Activated CD8-positive, alpha-beta T cell treated with anti-CD3 and anti-CD28 coated beads for 36 hours (primary cell): ENCODE data around the gene VSTM2L. TPM values are rescaled to one million over a fixed set of nuclear protein-coding genes. Genes with fewer than 3 reads are reported as not detected.

Experiments
- ATAC-seq: fragments of 200-7000 bp; cut with Tn5 transposase; one replicate; pipeline ENCODE4 v1.10.0; 2021; ENCODE audit warnings: mild to moderate bottlenecking, moderate library complexity
- CTCF ChIA-PET: fragments of 350-600 bp; sonication (Branson Sonifier 250); formaldehyde crosslinking; loops from one replicate; lab custom pipeline; 2021; ENCODE audit warnings: antibody characterized with exemption; lab: Charles Lee
- POLR2A ChIA-PET: fragments of 350-600 bp; sonication (Branson Sonifier 250); formaldehyde crosslinking; loops from one replicate; lab custom pipeline; 2021; ENCODE audit warnings: antibody characterized with exemption; lab: Charles Lee
- DNase-seq: peaks from one replicate; pipeline ENCODE4 v3.0.0-alpha.2; 2020
- H3K27ac Mint-ChIP-seq: one replicate; pipeline ENCODE4 v1.8.0; 2021; ENCODE audit warnings: mild to moderate bottlenecking, mixed read lengths
- H3K27me3 Mint-ChIP-seq: one replicate; pipeline ENCODE4 v1.8.0; 2021; ENCODE audit warnings: mixed read lengths
- H3K36me3 Mint-ChIP-seq: one replicate; pipeline ENCODE4 v1.8.0; 2021; ENCODE audit warnings: low read depth, mixed read lengths
- H3K4me1 Mint-ChIP-seq: one replicate; pipeline ENCODE4 v1.8.0; 2021; ENCODE audit warnings: low read depth, mixed read lengths
- H3K4me3 Mint-ChIP-seq: one replicate; pipeline ENCODE4 v1.8.0; 2021; ENCODE audit warnings: mild to moderate bottlenecking, moderate library complexity, mixed read lengths
- H3K9me3 Mint-ChIP-seq: one replicate; pipeline ENCODE4 v1.8.0; 2021; ENCODE audit warnings: mixed read lengths
- CTCF ChIP-seq: fragments of 200-600 bp; IDR thresholded peaks from one replicate; pipeline ENCODE4 v1.8.0; 2022; ENCODE audit warnings: antibody characterized with exemption, mild to moderate bottlenecking
- intact Hi-C: fragments of 100-400 bp; cut with micrococcal nuclease; formaldehyde crosslinking; loops from one replicate; pipeline ENCODE4 v1.10.0; 2022
- total RNA-seq, 2 experiments: library from RNA; stranded (reverse); gene quantifications; one replicate each; pipeline ENCODE4 v1.2.3, GENCODE V29; 2021

The VSTM2L gene
- total RNA-seq, 2 experiments from 2014 or later = not detected

DNA sequence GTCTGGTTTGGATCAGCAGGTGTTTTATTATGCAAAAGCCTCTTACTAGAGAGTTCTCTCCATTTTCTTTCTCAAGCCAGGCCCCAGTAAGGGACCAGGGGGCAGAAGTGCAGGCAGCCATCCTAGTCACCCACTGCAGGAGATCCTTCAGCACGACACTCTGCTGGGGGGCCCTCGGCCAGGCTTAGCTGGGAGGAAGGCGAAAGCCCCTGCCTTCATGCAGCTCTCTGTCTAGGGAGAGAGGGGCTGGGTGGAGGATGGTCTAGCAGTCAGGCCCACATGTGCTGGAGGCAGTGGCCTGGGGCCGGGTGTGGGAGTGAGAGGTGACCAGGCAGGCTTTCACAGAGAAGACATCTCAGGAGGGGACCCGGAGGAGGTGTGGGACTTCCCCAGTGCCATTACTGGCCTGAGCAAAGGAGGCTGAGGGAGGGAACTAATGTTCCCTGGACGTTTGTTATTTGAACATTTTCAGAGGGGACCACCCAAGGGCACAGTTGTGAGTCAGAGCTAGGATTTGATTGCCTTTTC lies 33.5 kb upstream of the VSTM2L start:
- TF ChIP-seq CTCF = no peak
- intact Hi-C loops = no loop called here
- Mint-ChIP-seq H3K27me3 (no peaks in the 10 kb centered on the region), H3K9me3 (no peaks in the 10 kb centered on the region), H3K4me1 (no peaks in the 10 kb centered on the region), H3K36me3 (peaks cover 19% of the 10 kb centered on the region), H3K4me3 (no peak overlapping the region), H3K27ac (no peak overlapping the region)
- ChIA-PET POLR2A (no interaction called here), CTCF (no interaction called here)
- ATAC-seq (no peak), DNase-seq (no peak)

- Mint-ChIP-seq H3K4me3 (no peak overlapping the region), H3K27me3 (no peaks in the 10 kb centered on the region), H3K4me1 (no peaks in the 10 kb centered on the region), H3K9me3 (no peaks in the 10 kb centered on the region), H3K27ac (no peak overlapping the region), H3K36me3 (peaks cover 17% of the 10 kb centered on the region)
- ATAC-seq = no peak
- ChIA-PET CTCF (no interaction called here), POLR2A (no interaction called here)
- TF ChIP-seq CTCF = no peak
- intact Hi-C loops = no loop called here
- no peak for DNase-seq
These were observed 32.6 kb upstream of the VSTM2L start for GRCh38 chr20:37870294-37870693.

DNA sequence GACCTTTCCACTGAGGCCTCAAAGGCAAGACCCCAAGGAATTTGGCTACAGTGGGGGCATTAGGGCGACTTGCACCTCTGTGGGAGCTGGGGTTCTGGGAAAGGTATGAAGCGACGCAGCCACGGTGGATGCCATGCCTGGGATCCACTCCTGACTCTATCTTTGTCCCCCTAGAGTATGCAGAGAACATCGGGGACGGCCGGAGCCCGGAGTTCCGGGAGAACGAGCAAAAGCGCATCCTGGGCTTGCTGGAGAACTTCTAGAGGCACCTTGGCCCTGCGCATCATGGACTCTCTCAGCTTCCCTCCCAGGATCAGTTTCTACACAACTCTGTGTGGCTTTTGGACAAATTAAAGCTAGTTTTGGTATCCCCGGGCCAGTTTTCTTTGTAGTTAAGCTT lies 31.2 kb upstream of the VSTM2L start:
- no peak for TF ChIP-seq CTCF
- intact Hi-C loops = no loop called here
- Mint-ChIP-seq H3K4me3 (no peak overlapping the region), H3K27me3 (no peaks in the 10 kb centered on the region), H3K27ac (no peak overlapping the region), H3K9me3 (no peaks in the 10 kb centered on the region), H3K36me3 (peaks cover 17% of the 10 kb centered on the region), H3K4me1 (no peaks in the 10 kb centered on the region)
- ATAC-seq (no peak), DNase-seq (no peak)
- POLR2A ChIA-PET = no interaction called here
- CTCF ChIA-PET = no interaction called here

GRCh38 chr20:37872161-37872560 lies 30.8 kb upstream of the VSTM2L start:
- no peak for TF ChIP-seq CTCF
- H3K27me3 Mint-ChIP-seq = no peaks in the 10 kb centered on the region
- no peak overlapping the region for H3K4me3 Mint-ChIP-seq
- intact Hi-C loops = no loop called here
- ChIA-PET POLR2A (no interaction called here), CTCF (no interaction called here)
- DNase-seq = no peak
- no peaks in the 10 kb centered on the region for H3K4me1 Mint-ChIP-seq
- no peak overlapping the region for H3K27ac Mint-ChIP-seq
- peaks cover 17% of the 10 kb centered on the region for H3K36me3 Mint-ChIP-seq
- H3K9me3 Mint-ChIP-seq = no peaks in the 10 kb centered on the region
- no peak for ATAC-seq

- no peak overlapping the region for H3K27ac Mint-ChIP-seq
- H3K27me3 Mint-ChIP-seq = no peaks in the 10 kb centered on the region
- no peak overlapping the region for H3K4me3 Mint-ChIP-seq
- intact Hi-C loops = no loop called here
- no peaks in the 10 kb centered on the region for H3K4me1 Mint-ChIP-seq
- POLR2A ChIA-PET = no interaction called here
- no peak for TF ChIP-seq CTCF
- CTCF ChIA-PET = no interaction called here
- ATAC-seq = no peak
- DNase-seq = no peak
- H3K36me3 Mint-ChIP-seq = peaks cover 16% of the 10 kb centered on the region
- H3K9me3 Mint-ChIP-seq = no peaks in the 10 kb centered on the region
These were observed 29.0 kb upstream of the VSTM2L start for GRCh38 chr20:37873884-37874283.
